Measurements from ENCODE around the gene MOSMO.

DNA sequence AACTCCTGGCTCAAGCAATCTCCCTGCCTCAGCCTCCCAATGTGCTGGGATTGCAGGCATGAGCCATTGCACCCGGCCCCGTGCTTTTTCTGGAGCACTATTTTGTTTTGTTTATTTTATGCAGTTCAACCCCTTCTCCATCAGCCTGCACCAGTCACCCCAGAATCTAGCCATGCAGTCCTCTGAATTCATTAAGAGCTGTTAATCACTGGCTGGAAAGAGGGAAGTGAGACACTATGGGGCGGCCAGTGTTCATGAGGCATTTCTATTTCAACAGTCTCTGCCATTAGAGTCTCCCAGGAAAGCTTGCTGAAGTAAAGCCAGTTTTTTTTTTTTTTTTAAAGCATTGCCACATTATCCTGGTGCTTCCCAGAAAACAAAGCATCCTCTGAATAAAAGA lies 86.1 kb downstream of the MOSMO start:
- TF ChIP-seq, protein P1, sequence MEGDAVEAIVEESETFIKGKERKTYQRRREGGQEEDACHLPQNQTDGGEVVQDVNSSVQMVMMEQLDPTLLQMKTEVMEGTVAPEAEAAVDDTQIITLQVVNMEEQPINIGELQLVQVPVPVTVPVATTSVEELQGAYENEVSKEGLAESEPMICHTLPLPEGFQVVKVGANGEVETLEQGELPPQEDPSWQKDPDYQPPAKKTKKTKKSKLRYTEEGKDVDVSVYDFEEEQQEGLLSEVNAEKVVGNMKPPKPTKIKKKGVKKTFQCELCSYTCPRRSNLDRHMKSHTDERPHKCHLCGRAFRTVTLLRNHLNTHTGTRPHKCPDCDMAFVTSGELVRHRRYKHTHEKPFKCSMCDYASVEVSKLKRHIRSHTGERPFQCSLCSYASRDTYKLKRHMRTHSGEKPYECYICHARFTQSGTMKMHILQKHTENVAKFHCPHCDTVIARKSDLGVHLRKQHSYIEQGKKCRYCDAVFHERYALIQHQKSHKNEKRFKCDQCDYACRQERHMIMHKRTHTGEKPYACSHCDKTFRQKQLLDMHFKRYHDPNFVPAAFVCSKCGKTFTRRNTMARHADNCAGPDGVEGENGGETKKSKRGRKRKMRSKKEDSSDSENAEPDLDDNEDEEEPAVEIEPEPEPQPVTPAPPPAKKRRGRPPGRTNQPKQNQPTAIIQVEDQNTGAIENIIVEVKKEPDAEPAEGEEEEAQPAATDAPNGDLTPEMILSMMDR (IDR thresholded peaks at IDR 0.05): no peak
- TF ChIP-seq POLR2A (IDR thresholded peaks at IDR 0.05): no peak

Measured in lower leg skin (tissue), 3 donors.